CD4-positive, alpha-beta T cell treated with Interferon alpha-2 for 1 hour (primary cell): Measurements from ENCODE around the gene FLT1.

Source experiments
- DNase-seq, 2 donors: peaks; one replicate each; pipeline ENCODE4 v3.0.0-alpha.2; 2020 to 2022

The FLT1 gene

DNA sequence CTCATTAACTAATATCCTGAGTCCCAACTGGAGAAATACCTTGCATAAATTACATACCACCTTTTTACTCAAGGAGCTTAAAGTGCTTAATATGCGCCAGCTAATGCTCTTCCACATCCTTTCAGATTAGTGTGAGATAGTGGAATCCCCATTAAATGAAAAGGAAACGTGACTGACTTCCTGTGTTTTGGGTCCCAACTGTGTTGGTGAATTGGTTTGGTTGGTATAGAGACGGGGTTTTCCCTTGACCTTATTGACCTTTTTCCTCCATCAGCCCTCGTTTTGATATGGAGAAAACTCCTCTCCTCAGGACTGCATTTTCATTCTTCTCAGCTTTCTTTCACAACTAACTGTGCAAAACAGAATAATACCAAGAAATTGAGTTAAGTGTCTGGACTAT, 193.1 kb downstream of the FLT1 start:
- DNase-seq: no peak

- DNase-seq: no peak
Observed at GRCh38 chr13:28299916-28300315, 195.0 kb downstream of the FLT1 start.

- no peak for DNase-seq
Observed at GRCh38 chr13:28297341-28297740, 197.6 kb downstream of the FLT1 start.

DNA sequence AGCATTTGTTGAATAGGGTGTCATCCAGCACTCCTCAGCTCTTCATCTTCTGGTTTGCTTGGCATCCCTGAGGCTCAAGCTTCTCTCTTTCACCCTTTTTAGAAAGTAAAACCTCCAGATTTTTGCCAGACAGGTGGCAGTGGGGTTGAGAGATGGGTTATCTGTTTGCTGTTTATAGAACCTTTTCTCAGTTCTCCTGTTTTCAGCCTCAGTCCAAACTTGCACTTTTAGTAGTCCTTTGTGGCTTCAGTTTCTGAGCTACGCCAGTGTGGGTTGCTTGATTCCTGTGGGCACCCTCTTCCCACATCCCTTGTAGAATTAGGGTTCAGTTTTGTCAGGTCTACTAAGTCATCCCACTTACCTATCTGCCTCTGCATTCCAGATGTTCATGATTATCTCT, 208.7 kb downstream of the FLT1 start:
- no peak for DNase-seq

DNA sequence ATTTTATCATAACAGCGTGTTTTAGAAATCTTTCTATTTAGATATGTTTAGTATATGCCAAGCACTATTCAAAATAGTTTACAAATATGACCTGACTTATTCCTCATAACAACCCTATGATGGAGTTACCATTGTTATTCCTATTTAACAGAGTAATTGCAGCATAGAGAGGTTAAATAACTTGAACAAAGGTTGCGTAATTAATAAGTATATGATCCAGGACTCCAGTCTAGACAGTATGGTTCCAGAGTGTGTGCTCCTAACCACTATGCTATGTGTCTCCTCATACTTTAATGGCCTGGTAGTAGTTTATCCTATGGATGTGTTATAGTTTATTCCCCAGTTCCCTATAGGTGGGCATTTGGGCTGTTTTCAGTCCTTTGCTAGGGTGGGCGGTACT, 211.3 kb downstream of the FLT1 start:
- DNase-seq: no peak

DNA sequence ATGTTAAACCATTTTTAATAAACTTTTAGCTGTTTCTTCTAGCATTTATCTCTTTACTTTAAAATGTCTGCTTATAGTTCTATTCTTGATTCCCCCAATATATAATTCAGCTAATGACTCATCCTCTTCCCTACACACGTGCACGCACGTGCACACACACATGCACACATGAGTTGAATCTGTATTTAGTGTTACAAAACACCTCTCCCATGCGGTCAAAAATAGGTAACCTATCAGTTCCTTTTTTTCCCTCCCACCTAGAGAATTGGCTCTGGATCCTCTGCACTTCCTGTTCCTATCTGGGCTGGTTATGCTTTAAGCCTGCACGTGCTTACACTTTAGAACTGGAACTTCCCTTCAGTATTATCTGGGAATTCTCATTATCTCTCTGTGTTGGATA, 212.5 kb downstream of the FLT1 start:
- DNase-seq: no peak

- DNase-seq: no peak
Observed at GRCh38 chr13:28273919-28274318, 221.0 kb downstream of the FLT1 start.

DNA sequence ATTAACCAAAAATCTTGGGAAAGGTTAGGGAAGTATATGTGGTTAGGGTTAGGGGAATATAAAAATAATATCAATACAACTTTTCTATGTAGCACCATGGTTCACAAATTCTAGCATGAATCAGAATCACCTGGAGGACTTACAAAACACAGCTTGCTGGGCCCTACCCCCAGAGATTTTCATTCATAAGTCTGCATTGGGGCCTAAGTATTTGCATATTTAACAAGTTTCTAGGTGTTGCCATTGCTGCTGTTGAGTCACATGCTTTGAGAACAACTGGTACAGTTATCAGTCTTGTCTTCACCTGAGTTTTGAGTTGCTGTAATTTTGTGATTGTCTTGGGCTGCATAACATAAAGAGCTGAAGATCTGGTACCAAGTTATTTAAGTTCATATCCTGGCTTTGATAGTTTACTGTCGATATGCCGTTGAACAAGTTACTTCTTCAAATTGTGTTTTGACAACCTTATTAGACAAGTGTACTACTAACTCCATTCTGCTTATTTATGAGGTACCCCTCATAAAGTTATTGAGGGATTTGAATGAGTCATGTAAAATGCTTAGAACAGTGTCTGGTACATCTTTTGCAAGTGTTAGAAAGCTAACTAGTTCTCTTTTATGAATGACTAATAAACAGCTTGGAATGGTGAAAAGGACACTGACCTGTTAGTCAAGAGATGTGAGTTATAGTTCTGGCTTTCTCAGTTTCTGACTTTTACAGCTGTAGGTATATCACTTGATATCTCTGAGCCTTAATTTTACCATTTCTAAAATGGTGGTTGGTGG, 223.7 kb downstream of the FLT1 start:
- DNase-seq: no peak

- peak in 1 of 2 donors; percentile 21 for DNase-seq
Observed at GRCh38 chr13:28268800-28269223, 226.1 kb downstream of the FLT1 start.

DNA sequence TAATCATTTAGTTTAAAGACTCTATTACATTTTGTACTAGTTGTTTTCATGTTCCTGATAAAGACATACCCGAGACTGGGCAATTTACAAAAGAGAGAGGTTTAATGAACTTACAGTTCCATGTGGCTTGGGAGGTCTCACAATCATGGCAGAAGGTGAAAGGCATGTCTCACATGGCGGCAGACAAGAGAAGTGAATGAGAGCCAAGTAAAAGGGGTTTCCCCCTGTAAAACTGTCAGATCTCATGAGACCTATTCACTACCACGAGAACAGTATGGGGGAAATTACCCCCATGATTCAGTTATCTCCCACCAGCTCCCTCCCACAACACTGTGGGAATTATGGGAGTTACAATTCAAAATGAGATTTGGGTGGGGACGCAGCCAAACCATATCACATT, 227.4 kb downstream of the FLT1 start:
- no peak for DNase-seq

- DNase-seq: no peak
Observed at GRCh38 chr13:28258417-28258816, 236.5 kb downstream of the FLT1 start.

DNA sequence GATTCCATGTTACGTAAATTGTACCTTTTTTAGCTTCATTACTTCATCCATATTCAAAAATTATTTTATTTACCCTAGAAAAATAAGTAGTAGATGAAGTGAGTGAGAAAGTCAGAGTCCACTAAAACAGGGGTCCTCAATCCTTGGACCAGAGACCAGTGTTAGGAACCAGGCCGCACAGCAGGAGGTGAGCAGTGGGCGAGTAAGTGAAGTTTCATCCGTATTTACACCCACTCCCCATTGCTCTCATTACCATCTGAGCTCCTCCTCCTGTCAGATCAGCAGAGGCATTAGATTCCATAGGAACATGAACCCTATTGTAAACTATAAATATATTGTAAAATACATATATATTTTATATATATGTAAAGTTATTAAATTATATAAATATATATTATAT, 237.6 kb downstream of the FLT1 start:
- no peak for DNase-seq

DNA sequence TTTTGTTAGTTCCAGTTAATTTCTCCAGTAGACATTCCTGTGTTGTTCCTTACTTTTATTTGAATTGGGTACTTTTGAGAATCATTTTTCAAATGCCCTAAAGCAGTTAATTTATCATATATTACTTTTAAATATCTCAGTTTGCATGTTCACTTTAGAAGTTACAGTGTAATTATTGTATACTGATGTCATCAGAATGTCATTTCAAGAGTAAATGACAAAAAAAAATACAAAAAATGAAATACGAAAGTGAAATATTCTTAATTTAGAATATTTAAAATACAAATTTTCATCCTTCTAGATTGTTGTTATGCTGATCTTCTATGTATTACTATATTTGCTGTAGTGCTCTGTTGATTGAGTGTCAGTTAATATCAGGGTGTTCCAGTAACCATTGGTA, 242.4 kb downstream of the FLT1 start:
- DNase-seq: no peak

GRCh38 chr13:28251466-28251865, 243.5 kb downstream of the FLT1 start:
- DNase-seq: no peak

GRCh38 chr13:28250542-28250941, 244.4 kb downstream of the FLT1 start:
- DNase-seq: no peak
